ENCODE measurements around the gene ST7.
"Not testable (repeated sequence)": the region's sequence is repeated elsewhere in the genome, so short reads cannot be mapped to it uniquely, and the experiment has no call there.

DNA sequence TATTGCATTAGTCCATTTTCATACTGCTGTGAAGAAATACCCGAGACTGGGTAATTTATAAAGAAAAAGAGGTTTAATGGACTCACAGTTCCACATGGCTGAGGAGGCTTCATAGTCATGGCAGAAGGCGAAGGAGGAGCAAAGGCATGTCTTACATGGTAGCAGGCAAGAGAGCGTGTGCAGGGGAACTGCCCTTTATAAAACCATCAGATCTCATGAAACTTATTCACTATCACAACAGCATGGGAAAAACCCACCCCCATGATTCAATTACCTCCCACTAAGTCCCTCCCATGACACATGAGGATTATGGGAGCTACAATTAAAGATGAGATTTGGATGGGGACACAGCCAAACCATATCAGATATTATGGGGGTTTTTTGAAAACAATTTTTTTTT, 21.7 kb downstream of the ST7 start:
- TF ChIP-seq, protein P1, sequence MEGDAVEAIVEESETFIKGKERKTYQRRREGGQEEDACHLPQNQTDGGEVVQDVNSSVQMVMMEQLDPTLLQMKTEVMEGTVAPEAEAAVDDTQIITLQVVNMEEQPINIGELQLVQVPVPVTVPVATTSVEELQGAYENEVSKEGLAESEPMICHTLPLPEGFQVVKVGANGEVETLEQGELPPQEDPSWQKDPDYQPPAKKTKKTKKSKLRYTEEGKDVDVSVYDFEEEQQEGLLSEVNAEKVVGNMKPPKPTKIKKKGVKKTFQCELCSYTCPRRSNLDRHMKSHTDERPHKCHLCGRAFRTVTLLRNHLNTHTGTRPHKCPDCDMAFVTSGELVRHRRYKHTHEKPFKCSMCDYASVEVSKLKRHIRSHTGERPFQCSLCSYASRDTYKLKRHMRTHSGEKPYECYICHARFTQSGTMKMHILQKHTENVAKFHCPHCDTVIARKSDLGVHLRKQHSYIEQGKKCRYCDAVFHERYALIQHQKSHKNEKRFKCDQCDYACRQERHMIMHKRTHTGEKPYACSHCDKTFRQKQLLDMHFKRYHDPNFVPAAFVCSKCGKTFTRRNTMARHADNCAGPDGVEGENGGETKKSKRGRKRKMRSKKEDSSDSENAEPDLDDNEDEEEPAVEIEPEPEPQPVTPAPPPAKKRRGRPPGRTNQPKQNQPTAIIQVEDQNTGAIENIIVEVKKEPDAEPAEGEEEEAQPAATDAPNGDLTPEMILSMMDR (IDR thresholded peaks at IDR 0.05) = not testable (repeated sequence)
- TF ChIP-seq POLR2A, POLR2AphosphoS5, EP300 (IDR thresholded peaks at IDR 0.05): not testable (repeated sequence)

All from sigmoid colon (tissue), 4 donors.